PC-3 (cell line): Measurements from ENCODE around the gene BANK1. TPM values are rescaled to one million over a fixed set of nuclear protein-coding genes. Genes with fewer than 3 reads are reported as not detected.

ENCODE experiments used
- ATAC-seq: fragments of 200-7000 bp; cut with Tn5 transposase; 2 replicates; pipeline ENCODE4 v1.9.1; 2020; ENCODE audit warnings: mild to moderate bottlenecking, moderate library complexity
- BruUV-seq: library from RNA; stranded (reverse); fragments of 400-500 nt; replicated peaks from 2 replicates; lab custom pipeline; 2021; lab: Mats Ljungman, UMichigan
- CTCF ChIA-PET: fragments of 300-600 bp; sonication (Branson Sonifier 250); formaldehyde crosslinking; loops from one replicate; lab custom pipeline; 2022; ENCODE audit warnings: antibody characterized with exemption; lab: Charles Lee
- POLR2A ChIA-PET: fragments of 300-600 bp; sonication (Branson Sonifier 250); formaldehyde crosslinking; loops from one replicate; lab custom pipeline; 2022; ENCODE audit warnings: antibody characterized with exemption; ENCODE audit not compliant: unreplicated experiment; lab: Charles Lee
- DNase-seq: peaks from one replicate; pipeline ENCODE4 v3.0.0-alpha.2; 2015
- H2AFZ ChIP-seq: fragments of 300-600 bp; sonication (generic); 2 replicates; pipeline ENCODE4 v1.6.0; 2016; ENCODE audit warnings: antibody characterized with exemption, low read length
- H3F3A ChIP-seq: fragments of 300-600 bp; sonication (generic); one replicate; pipeline ENCODE4 v1.6.0; 2017; ENCODE audit warnings: antibody characterized with exemption, low read length, control low read depth, mild to moderate bottlenecking; ENCODE audit not compliant: unreplicated experiment
- H3K27ac ChIP-seq: fragments of 300-600 bp; sonication (generic); 2 replicates; pipeline ENCODE4 v1.5.1; 2016; ENCODE audit warnings: mild to moderate bottlenecking, low read length
- H3K27me3 ChIP-seq: fragments of 300-600 bp; sonication (generic); 2 replicates; pipeline ENCODE4 v1.6.1; 2016; ENCODE audit warnings: low read length, mixed read lengths
- H3K36me3 ChIP-seq: fragments of 300-600 bp; sonication (generic); 2 replicates; pipeline ENCODE4 v1.6.1; 2016; ENCODE audit warnings: low read depth, mixed run types, low read length, mixed read lengths
- H3K4me1 ChIP-seq: fragments of 300-600 bp; sonication (generic); 2 replicates; pipeline ENCODE4 v1.5.1; 2016; ENCODE audit warnings: low read length; ENCODE audit not compliant: insufficient read depth
- H3K4me2 ChIP-seq: fragments of 300-600 bp; sonication (generic); 2 replicates; pipeline ENCODE4 v1.6.0; 2016; ENCODE audit warnings: low read length
- H3K4me3 ChIP-seq: fragments of 300-600 bp; sonication (generic); 2 replicates; pipeline ENCODE4 v1.5.1; 2016; ENCODE audit warnings: mild to moderate bottlenecking, low read length, mixed read lengths
- H3K79me2 ChIP-seq: fragments of 300-600 bp; sonication (generic); 2 replicates; pipeline ENCODE4 v1.6.1; 2017; ENCODE audit warnings: low read length, mixed read lengths
- H3K9ac ChIP-seq: fragments of 300-600 bp; sonication (generic); 2 replicates; pipeline ENCODE4 v1.6.0; 2016; ENCODE audit warnings: mild to moderate bottlenecking, low read length
- H3K9me2 ChIP-seq: fragments of 300-600 bp; sonication (generic); replicated peaks from 2 replicates; pipeline ENCODE4 v1.6.1; 2016; ENCODE audit warnings: mixed run types, low read length, mixed read lengths
- H3K9me3 ChIP-seq: fragments of 300-600 bp; sonication (generic); 2 replicates; pipeline ENCODE4 v1.6.1; 2016; ENCODE audit warnings: low read length, mixed read lengths
- H4K20me1 ChIP-seq: fragments of 300-600 bp; sonication (generic); 2 replicates; pipeline ENCODE4 v1.6.1; 2016; ENCODE audit warnings: low read length, mixed read lengths
- EZH2 ChIP-seq: fragments of 300-600 bp; sonication (generic); IDR thresholded peaks from one replicate; pipeline ENCODE4 v1.6.1; 2017; ENCODE audit warnings: antibody characterized with exemption, mild to moderate bottlenecking, low read length; ENCODE audit not compliant: unreplicated experiment
- EZH2phosphoT487 ChIP-seq: fragments of 300-600 bp; sonication (generic); IDR thresholded peaks from 2 replicates; pipeline ENCODE4 v1.6.1; 2018; ENCODE audit warnings: mild to moderate bottlenecking, antibody characterized with exemption, low read length, borderline replicate concordance
- intact Hi-C: fragments of 100-400 bp; cut with micrococcal nuclease; formaldehyde crosslinking; loops from 2 replicates; pipeline ENCODE4 v1.9.0; 2023
- total RNA-seq: library from RNA; depleted of rRNA; stranded (reverse); fragments of >200 nt; gene quantifications from 2 replicates; pipeline ENCODE4 v1.2.3, GENCODE V29; 2014
- TF ChIP-seq, protein P1 (sequence below): fragments of 300-600 bp; sonication (generic); conservative IDR thresholded peaks from 2 replicates; pipeline ENCODE4 v1.5.1; 2017; ENCODE audit warnings: antibody characterized with exemption, low read depth, mild to moderate bottlenecking, low read length

Gene BANK1
- total RNA-seq, 1 experiment from 2014 or later, result 1.5 TPM

- no TSS peak for BruUV-seq
- intact Hi-C loops, result no loop called here
- H3K9me2 ChIP-seq, result no peaks in the 10 kb centered on the region
- no peaks in the 10 kb centered on the region for H3K36me3 ChIP-seq
- no peaks in the 10 kb centered on the region for H3F3A ChIP-seq
- no peak overlapping the region for H3K4me3 ChIP-seq
- no peak overlapping the region for H2AFZ ChIP-seq
- ChIA-PET POLR2A (no interaction called here), CTCF (no interaction called here)
- no peaks in the 10 kb centered on the region for H3K27me3 ChIP-seq
- ATAC-seq (no peak), DNase-seq (no peak)
- no peaks in the 10 kb centered on the region for H3K9me3 ChIP-seq
- H4K20me1 ChIP-seq, result no peaks in the 10 kb centered on the region
- no peak overlapping the region for H3K4me2 ChIP-seq
- no peak overlapping the region for H3K27ac ChIP-seq
- no peaks in the 10 kb centered on the region for H3K79me2 ChIP-seq
- no peak overlapping the region for H3K9ac ChIP-seq
- no peaks in the 10 kb centered on the region for H3K4me1 ChIP-seq
- TF ChIP-seq, protein P1, sequence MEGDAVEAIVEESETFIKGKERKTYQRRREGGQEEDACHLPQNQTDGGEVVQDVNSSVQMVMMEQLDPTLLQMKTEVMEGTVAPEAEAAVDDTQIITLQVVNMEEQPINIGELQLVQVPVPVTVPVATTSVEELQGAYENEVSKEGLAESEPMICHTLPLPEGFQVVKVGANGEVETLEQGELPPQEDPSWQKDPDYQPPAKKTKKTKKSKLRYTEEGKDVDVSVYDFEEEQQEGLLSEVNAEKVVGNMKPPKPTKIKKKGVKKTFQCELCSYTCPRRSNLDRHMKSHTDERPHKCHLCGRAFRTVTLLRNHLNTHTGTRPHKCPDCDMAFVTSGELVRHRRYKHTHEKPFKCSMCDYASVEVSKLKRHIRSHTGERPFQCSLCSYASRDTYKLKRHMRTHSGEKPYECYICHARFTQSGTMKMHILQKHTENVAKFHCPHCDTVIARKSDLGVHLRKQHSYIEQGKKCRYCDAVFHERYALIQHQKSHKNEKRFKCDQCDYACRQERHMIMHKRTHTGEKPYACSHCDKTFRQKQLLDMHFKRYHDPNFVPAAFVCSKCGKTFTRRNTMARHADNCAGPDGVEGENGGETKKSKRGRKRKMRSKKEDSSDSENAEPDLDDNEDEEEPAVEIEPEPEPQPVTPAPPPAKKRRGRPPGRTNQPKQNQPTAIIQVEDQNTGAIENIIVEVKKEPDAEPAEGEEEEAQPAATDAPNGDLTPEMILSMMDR, result no peak
- no peak for TF ChIP-seq EZH2
- TF ChIP-seq EZH2phosphoT487, result no peak
Measured at GRCh38 chr4:101942891-101943290, 152.4 kb downstream of the BANK1 start.

DNA sequence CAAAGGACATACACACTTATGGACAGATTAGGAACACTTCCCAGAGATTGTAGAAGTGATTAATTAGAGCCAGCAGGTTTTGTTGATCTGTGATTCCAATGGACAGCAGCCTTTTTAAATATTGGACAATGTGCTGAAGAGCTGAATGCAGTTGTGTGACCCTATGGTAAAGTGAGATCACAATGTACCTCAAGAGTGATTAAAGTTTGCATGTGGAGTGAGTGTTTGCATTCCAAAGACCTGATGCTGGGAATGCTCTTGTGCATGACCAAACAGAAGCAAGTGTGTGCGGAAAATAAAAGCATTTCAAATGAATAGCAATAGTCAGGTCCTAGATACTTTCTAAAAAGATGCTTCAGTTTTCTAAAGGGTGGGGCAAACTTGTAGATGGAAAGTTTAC, 154.1 kb downstream of the BANK1 start:
- Histone ChIP-seq H3K36me3 (no peaks in the 10 kb centered on the region), H3K27ac (no peak overlapping the region), H3F3A (no peaks in the 10 kb centered on the region), H2AFZ (no peak overlapping the region), H3K9me3 (no peaks in the 10 kb centered on the region), H4K20me1 (no peaks in the 10 kb centered on the region), H3K4me2 (no peak overlapping the region), H3K9me2 (no peaks in the 10 kb centered on the region), H3K27me3 (no peaks in the 10 kb centered on the region), H3K4me1 (no peaks in the 10 kb centered on the region), H3K79me2 (no peaks in the 10 kb centered on the region), H3K9ac (no peak overlapping the region), H3K4me3 (no peak overlapping the region)
- ChIA-PET POLR2A (no interaction called here), CTCF (no interaction called here)
- no peak for ATAC-seq
- intact Hi-C loops, result no loop called here
- no peak for TF ChIP-seq EZH2phosphoT487
- no peak for TF ChIP-seq EZH2
- TF ChIP-seq, protein P1, result no peak
- peak; percentile 9 for DNase-seq
- BruUV-seq, result no TSS peak

DNA sequence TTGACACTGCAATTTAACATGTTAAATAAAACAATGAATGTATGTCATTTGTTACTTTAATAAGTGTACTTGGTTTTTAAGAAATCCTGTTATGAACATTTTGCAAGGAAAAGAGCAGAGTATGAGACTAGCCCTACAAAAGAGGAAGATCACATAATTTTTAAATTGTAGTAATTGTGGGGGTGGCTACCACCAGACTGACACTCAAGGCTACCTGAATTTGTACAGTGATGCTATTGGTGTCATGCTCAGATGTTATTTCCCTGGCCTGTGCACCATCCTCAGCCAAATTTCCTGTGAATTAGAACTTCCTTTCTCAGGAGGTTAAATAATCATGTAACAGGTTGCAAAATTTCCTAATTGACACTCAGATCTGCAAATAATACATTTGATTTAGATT, 157.5 kb downstream of the BANK1 start:
- H3K9me3 ChIP-seq, result no peaks in the 10 kb centered on the region
- H3K4me3 ChIP-seq, result no peak overlapping the region
- no peaks in the 10 kb centered on the region for H3K79me2 ChIP-seq
- H3F3A ChIP-seq, result no peaks in the 10 kb centered on the region
- no peaks in the 10 kb centered on the region for H4K20me1 ChIP-seq
- CTCF ChIA-PET, result no interaction called here
- H3K27me3 ChIP-seq, result no peaks in the 10 kb centered on the region
- no peak overlapping the region for H3K27ac ChIP-seq
- TF ChIP-seq, protein P1, result no peak
- no peak for TF ChIP-seq EZH2phosphoT487
- no peak for TF ChIP-seq EZH2
- H3K36me3 ChIP-seq, result no peaks in the 10 kb centered on the region
- DNase-seq, result no peak
- BruUV-seq, result no TSS peak
- ATAC-seq, result no peak
- H3K9me2 ChIP-seq, result no peaks in the 10 kb centered on the region
- no peak overlapping the region for H2AFZ ChIP-seq
- intact Hi-C loops, result no loop called here
- POLR2A ChIA-PET, result no interaction called here
- no peak overlapping the region for H3K4me2 ChIP-seq
- H3K9ac ChIP-seq, result no peak overlapping the region
- no peaks in the 10 kb centered on the region; the same call in 1 of the 2 replicates for H3K4me1 ChIP-seq
